K562 (cell line): ENCODE measurements around the gene URB2. TPM values are rescaled to one million over a fixed set of nuclear protein-coding genes. Genes with fewer than 3 reads are reported as not detected.

Experiments
- FIP1L1 ChIP-seq: fragments of 200-400 bp; formaldehyde crosslinking; IDR thresholded peaks from 2 replicates; pipeline ENCODE4 v1.6.1; 2018; ENCODE audit warnings: mild to moderate bottlenecking, low read depth, low read length; ENCODE audit not compliant: poor library complexity, severe bottlenecking
- FOXA3 ChIP-seq, 2 experiments: fragments of 450-650 bp in 1 of 2; sonication (generic) in 1 of 2; formaldehyde crosslinking; IDR thresholded peaks in 1 of 2; conservative IDR thresholded peaks in 1 of 2; 2 replicates each; pipeline versions ENCODE4 v1.4.0 to v1.8.0; 2020 to 2022; ENCODE audit warnings: mild to moderate bottlenecking in 2 of 2, missing genetic modification reagents in 1 of 2
- GATAD2B ChIP-seq: fragments of 450-650 bp; IDR thresholded peaks from 2 replicates; pipeline ENCODE4 v1.6.1; 2017; ENCODE audit warnings: mild to moderate bottlenecking, borderline replicate concordance
- GTF2A2 ChIP-seq: IDR thresholded peaks from 2 replicates; pipeline ENCODE4 v1.6.1; 2016; ENCODE audit warnings: mild to moderate bottlenecking, missing genetic modification characterization, missing compliant biosample characterization
- HSF4 ChIP-seq: fragments of 250-450 bp; sonication (Bioruptor Pico); IDR thresholded peaks from 2 replicates; pipeline ENCODE4 v2.1.2; 2022; ENCODE audit warnings: mild to moderate bottlenecking, moderate library complexity, borderline replicate concordance
- NFYB ChIP-seq: IDR thresholded peaks from 2 replicates; pipeline ENCODE4 v1.6.1; 2011; ENCODE audit warnings: mild to moderate bottlenecking, moderate library complexity; ENCODE audit not compliant: insufficient read length; ENCODE audit errors: extremely low read depth
- NR1H2 ChIP-seq: sonication (generic); formaldehyde crosslinking; IDR thresholded peaks from 2 replicates; pipeline ENCODE4 v1.4.0; 2020; ENCODE audit warnings: mild to moderate bottlenecking, missing genetic modification reagents
- PBX2 ChIP-seq, 2 experiments: IDR thresholded peaks in 1 of 2; conservative IDR thresholded peaks in 1 of 2; 2 replicates each; pipeline ENCODE4 v1.6.1; 2016; ENCODE audit warnings: low read depth in 2 of 2, mild to moderate bottlenecking in 1 of 2, missing compliant biosample characterization in 1 of 2, missing genetic modification characterization in 1 of 2, moderate library complexity in 1 of 2
- SRSF1 ChIP-seq: fragments of 200-400 bp; formaldehyde crosslinking; IDR thresholded peaks from 2 replicates; pipeline ENCODE4 v1.6.1; 2017; ENCODE audit warnings: mild to moderate bottlenecking, low read depth, low read length, moderate library complexity
- ZNF174 ChIP-seq: fragments of 250-450 bp; sonication (Bioruptor Pico); IDR thresholded peaks from 2 replicates; pipeline ENCODE4 v1.4.0; 2020; ENCODE audit warnings: mild to moderate bottlenecking
- ZNF507 ChIP-seq: conservative IDR thresholded peaks from 2 replicates; pipeline ENCODE4 v1.6.1; 2017; ENCODE audit warnings: missing genetic modification characterization, missing compliant biosample characterization
- ZNF639 ChIP-seq, 2 experiments: fragments of 200-800 bp in 1 of 2; sonication (Bioruptor generic) in 1 of 2; sonication (generic) in 1 of 2; formaldehyde crosslinking in 1 of 2; IDR thresholded peaks in 1 of 2; conservative IDR thresholded peaks in 1 of 2; 2 replicates each; pipeline versions ENCODE4 v1.5.0 to v1.6.1; 2016 to 2020; ENCODE audit warnings: missing compliant biosample characterization in 1 of 2, missing genetic modification characterization in 1 of 2, missing genetic modification reagents in 1 of 2
- polyA plus RNA-seq, 8 experiments: library from polyadenylated mRNA; depleted of rRNA in 4 of 8; stranded (reverse) in 5 of 8; unstranded in 3 of 8; fragments of >200 nt; fragmentation: Nextera tagmentation in 2 of 8; fragmentation: Illumina TruSeq in 1 of 8; extraction: Ambion mirVana in 2 of 8; extraction: Trizol in 1 of 8; gene quantifications; 2 replicates each; pipeline versions ENCODE4 v1.2.1 to v1.2.3, GENCODE V29; 2011 to 2014; ENCODE audit warnings: inconsistent platforms in 1 of 8, missing spikeins in 1 of 8
- total RNA-seq, 7 experiments: library from RNA; depleted of rRNA in 6 of 7; stranded (reverse); fragments of >200 nt in 6 of 7; fragmentation: Illumina TruSeq in 2 of 7; extraction: Trizol in 2 of 7; gene quantifications; 2 replicates each; pipeline versions ENCODE4 v1.2.1 to v1.2.3, GENCODE V29; 2011 to 2021; ENCODE audit warnings: low replicate concordance in 1 of 7
- TF ChIP-seq, protein P1 (sequence below), 2 experiments: fragments of 150-350 bp in 1 of 2; IDR thresholded peaks; 2 replicates each; pipeline ENCODE4 v1.6.1; 2012 to 2016; ENCODE audit warnings: low read depth in 2 of 2, low read length in 2 of 2, mild to moderate bottlenecking in 1 of 2, moderate library complexity in 1 of 2
- TF ChIP-seq, protein P2 (sequence below): sonication (generic); formaldehyde crosslinking; IDR thresholded peaks from 2 replicates; pipeline ENCODE4 v1.9.0; 2022; ENCODE audit warnings: mild to moderate bottlenecking, missing genetic modification reagents

URB2 gene
- total and polyA plus RNA-seq, 9 of the 15 experiments (the other 6 are each of a cell fraction or from before 2014, with no cell fraction given): 2.8 to 28.3 (median 19.0) TPM

DNA sequence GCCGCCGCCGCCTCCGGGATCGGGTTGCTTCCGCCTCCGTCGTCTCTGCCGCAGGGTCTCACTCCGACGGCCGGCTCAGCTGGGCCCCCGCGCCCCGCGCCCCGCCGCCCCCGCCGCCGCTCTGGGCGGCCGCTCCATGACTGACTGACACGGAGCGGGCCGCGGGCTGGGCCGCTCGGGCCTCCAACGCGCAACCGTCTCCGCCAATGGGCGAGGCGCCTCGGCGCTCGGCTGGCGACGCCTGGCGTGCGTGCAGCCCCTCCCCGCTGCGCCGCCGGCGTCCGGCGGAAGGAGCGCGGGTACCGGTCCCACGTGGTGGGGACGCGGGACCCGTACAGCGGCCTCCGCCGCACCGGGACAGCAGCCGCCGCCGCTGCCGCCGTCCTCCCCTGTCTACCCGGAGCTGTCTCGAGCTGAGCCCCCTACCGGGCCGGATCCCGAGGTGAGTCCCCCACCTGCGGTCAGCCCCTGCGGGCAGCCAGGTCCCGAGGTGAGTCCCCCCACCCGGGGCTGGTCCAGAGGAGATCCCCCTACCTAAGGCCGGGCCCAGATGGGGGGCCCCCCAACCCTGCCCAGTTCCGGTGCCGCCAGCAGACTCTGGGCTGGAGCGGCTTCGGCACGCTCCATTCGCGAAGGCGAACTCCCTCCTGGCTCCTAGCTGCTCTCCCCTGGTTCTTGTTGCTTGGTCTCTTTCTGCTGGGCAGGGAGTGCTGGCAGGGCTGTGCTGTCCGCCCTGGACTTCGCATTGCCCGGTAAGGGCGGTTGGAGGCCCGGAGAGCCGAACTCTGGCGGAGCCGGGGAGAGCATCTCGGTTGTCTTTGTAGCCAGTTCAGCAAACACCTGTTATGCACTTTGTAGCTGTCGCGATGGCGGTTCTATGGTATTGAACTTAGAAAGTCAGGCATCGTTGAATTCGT lies at the start of gene URB2, which contains the start of gene TAF5L (continued):
- TF ChIP-seq, protein P1, sequence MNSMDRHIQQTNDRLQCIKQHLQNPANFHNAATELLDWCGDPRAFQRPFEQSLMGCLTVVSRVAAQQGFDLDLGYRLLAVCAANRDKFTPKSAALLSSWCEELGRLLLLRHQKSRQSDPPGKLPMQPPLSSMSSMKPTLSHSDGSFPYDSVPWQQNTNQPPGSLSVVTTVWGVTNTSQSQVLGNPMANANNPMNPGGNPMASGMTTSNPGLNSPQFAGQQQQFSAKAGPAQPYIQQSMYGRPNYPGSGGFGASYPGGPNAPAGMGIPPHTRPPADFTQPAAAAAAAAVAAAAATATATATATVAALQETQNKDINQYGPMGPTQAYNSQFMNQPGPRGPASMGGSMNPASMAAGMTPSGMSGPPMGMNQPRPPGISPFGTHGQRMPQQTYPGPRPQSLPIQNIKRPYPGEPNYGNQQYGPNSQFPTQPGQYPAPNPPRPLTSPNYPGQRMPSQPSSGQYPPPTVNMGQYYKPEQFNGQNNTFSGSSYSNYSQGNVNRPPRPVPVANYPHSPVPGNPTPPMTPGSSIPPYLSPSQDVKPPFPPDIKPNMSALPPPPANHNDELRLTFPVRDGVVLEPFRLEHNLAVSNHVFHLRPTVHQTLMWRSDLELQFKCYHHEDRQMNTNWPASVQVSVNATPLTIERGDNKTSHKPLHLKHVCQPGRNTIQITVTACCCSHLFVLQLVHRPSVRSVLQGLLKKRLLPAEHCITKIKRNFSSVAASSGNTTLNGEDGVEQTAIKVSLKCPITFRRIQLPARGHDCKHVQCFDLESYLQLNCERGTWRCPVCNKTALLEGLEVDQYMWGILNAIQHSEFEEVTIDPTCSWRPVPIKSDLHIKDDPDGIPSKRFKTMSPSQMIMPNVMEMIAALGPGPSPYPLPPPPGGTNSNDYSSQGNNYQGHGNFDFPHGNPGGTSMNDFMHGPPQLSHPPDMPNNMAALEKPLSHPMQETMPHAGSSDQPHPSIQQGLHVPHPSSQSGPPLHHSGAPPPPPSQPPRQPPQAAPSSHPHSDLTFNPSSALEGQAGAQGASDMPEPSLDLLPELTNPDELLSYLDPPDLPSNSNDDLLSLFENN (IDR thresholded peaks at IDR 0.05; ENCODE audit: low read depth in 2 of 2, low read length in 2 of 2): peak; percentile 18 to 93; a peak in 3 of 4 replicates
- no peak for TF ChIP-seq ZNF507 (tag)
- no peak for TF ChIP-seq FOXA3 (CRISPR knock-in tag; conservative IDR thresholded peaks at IDR 0.05 in 1 of 2, IDR thresholded peaks at IDR 0.05 in 1 of 2)
- TF ChIP-seq ZNF639 (CRISPR knock-in tag; conservative IDR thresholded peaks at IDR 0.05 in 1 of 2, IDR thresholded peaks at IDR 0.05 in 1 of 2): peak in 1 of 2 experiments; percentile 95; a peak in 2 of 4 replicates
- TF ChIP-seq SRSF1: 0 out of 2 replicates have a peak, but pooled peaks have one; percentile 77
- no peak for TF ChIP-seq HSF4 (CRISPR knock-in tag)
- TF ChIP-seq, protein P2, sequence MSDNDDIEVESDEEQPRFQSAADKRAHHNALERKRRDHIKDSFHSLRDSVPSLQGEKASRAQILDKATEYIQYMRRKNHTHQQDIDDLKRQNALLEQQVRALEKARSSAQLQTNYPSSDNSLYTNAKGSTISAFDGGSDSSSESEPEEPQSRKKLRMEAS (CRISPR knock-in tag): peak; percentile 94
- TF ChIP-seq PBX2 (CRISPR knock-in tag; IDR thresholded peaks at IDR 0.05; ENCODE audit: low read depth): no peak
- no peak for TF ChIP-seq PBX2 (tag; conservative IDR thresholded peaks at IDR 0.05; ENCODE audit: low read depth)
- TF ChIP-seq FIP1L1: peak; percentile 87
- TF ChIP-seq ZNF174 (CRISPR knock-in tag): no peak
- TF ChIP-seq GTF2A2 (tag): no peak
- peak; percentile 90 for TF ChIP-seq GATAD2B
- TF ChIP-seq NR1H2 (CRISPR knock-in tag): no peak
- peak; percentile 33 for TF ChIP-seq NFYB
